H1 (cell line): ENCODE results near the gene ABHD15. TPM values are rescaled to one million over a fixed set of nuclear protein-coding genes. Genes with fewer than 3 reads are reported as not detected.

Experiments used
- CTCF ChIA-PET: fragments of 300-600 bp; sonication (Branson Sonifier 250); formaldehyde crosslinking; loops from one replicate; lab custom pipeline; 2021; ENCODE audit not compliant: partially characterized antibody; lab: Charles Lee
- POLR2A ChIA-PET: fragments of 300-600 bp; sonication (Branson Sonifier 250); formaldehyde crosslinking; loops from one replicate; lab custom pipeline; 2021; ENCODE audit warnings: inconsistent platforms; ENCODE audit not compliant: partially characterized antibody; lab: Charles Lee
- DNase-seq, 2 experiments: peaks; one replicate each; pipeline versions ENCODE4 v3.0.0 to v3.0.0-alpha.2; 2010 to 2022; ENCODE audit warnings: low spot score in 2 of 2, low read depth in 1 of 2, mixed read lengths in 1 of 2
- FAIRE-seq: peaks from 2 replicates; lab custom pipeline; 2011; peaks lifted over from hg19 to GRCh38; lab: Jason Lieb, UNC
- H2AFZ ChIP-seq: 2 replicates; pipeline ENCODE4 v1.8.1; 2012; ENCODE audit warnings: low read length, inconsistent platforms
- H2AK5ac ChIP-seq: 2 replicates; pipeline ENCODE4 v1.6.1; 2013; ENCODE audit warnings: low read depth, low read length
- H2BK120ac ChIP-seq: replicated peaks from 2 replicates; pipeline ENCODE3; 2013; ENCODE audit warnings: low read depth, low read length, inconsistent platforms
- H2BK12ac ChIP-seq: 2 replicates; pipeline ENCODE4 v1.6.1; 2013; ENCODE audit warnings: low read depth, low read length
- H2BK15ac ChIP-seq: 2 replicates; pipeline ENCODE4 v1.6.1; 2013; ENCODE audit warnings: low read length
- H2BK20ac ChIP-seq: 2 replicates; pipeline ENCODE4 v1.6.1; 2013; ENCODE audit warnings: low read length
- H2BK5ac ChIP-seq: 2 replicates; pipeline ENCODE4 v1.6.1; 2013; ENCODE audit warnings: low read depth, low read length
- H3K14ac ChIP-seq: 2 replicates; pipeline ENCODE4 v1.6.1; 2013; ENCODE audit warnings: inconsistent platforms; ENCODE audit not compliant: insufficient read length
- H3K18ac ChIP-seq: 2 replicates; pipeline ENCODE4 v1.6.1; 2013; ENCODE audit warnings: low read length; ENCODE audit errors: extremely low read depth
- H3K23ac ChIP-seq: 2 replicates; pipeline ENCODE4 v1.6.1; 2013; ENCODE audit warnings: inconsistent platforms; ENCODE audit not compliant: insufficient read length
- H3K23me2 ChIP-seq: 2 replicates; pipeline ENCODE4 v1.6.1; 2013; ENCODE audit warnings: low read depth, low read length
- H3K27ac ChIP-seq: 2 replicates; pipeline ENCODE4 v1.6.1; 2011; ENCODE audit warnings: low read depth, low read length, inconsistent platforms
- H3K27me3 ChIP-seq, 4 experiments: replicated peaks in 1 of 4; 1 replicate in 1 of 4; 2 replicates in 3 of 4; pipeline versions ENCODE4 v1.6.1 to v1.8.1; 2011 to 2013; ENCODE audit warnings: low read length in 3 of 4, mild to moderate bottlenecking in 3 of 4, inconsistent platforms in 2 of 4, mixed read lengths in 2 of 4, moderate library complexity in 1 of 4; ENCODE audit not compliant: control insufficient read depth in 3 of 4, insufficient read depth in 3 of 4; ENCODE audit errors: extremely low read depth in 1 of 4
- H3K36me3 ChIP-seq, 4 experiments: 2 replicates each; pipeline versions ENCODE4 v1.6.1 to v1.8.1; 2011 to 2013; ENCODE audit warnings: mild to moderate bottlenecking in 4 of 4, low read length in 3 of 4, moderate library complexity in 2 of 4, control low read depth in 1 of 4, inconsistent platforms in 1 of 4; ENCODE audit not compliant: insufficient read depth in 4 of 4, control insufficient read depth in 2 of 4
- H3K4ac ChIP-seq: replicated peaks from 2 replicates; pipeline ENCODE3; 2013; ENCODE audit warnings: low read length, low read depth, mixed read lengths, inconsistent platforms; ENCODE audit not compliant: insufficient read length
- H3K4me1 ChIP-seq, 4 experiments: replicated peaks in 1 of 4; 1 replicate in 1 of 4; 2 replicates in 3 of 4; pipeline versions ENCODE4 v1.6.1 to v1.8.1; 2011 to 2013; ENCODE audit warnings: low read length in 3 of 4, inconsistent platforms in 2 of 4, mixed read lengths in 1 of 4; ENCODE audit not compliant: insufficient read depth in 4 of 4, control insufficient read depth in 3 of 4
- H3K4me2 ChIP-seq, 2 experiments: 2 replicates each; pipeline versions ENCODE4 v1.6.1 to v1.8.1; 2011 to 2013; ENCODE audit warnings: low read depth in 2 of 2, low read length in 2 of 2, control low read depth in 1 of 2, inconsistent platforms in 1 of 2, mild to moderate bottlenecking in 1 of 2; ENCODE audit not compliant: insufficient read depth in 1 of 2
- H3K4me3 ChIP-seq, 4 experiments: fragments of 200-600, 300-600 bp in 1 of 4; sonication (generic), shearing (Covaris generic), sonication (Bioruptor Twin) in 1 of 4; 2 replicates each; pipeline versions ENCODE4 v1.5.1 to v1.8.1; 2011 to 2016; ENCODE audit warnings: low read length in 4 of 4, low read depth in 3 of 4, control low read depth in 2 of 4, inconsistent platforms in 2 of 4, mild to moderate bottlenecking in 2 of 4, mixed read lengths in 1 of 4, moderate library complexity in 1 of 4; ENCODE audit not compliant: insufficient read depth in 2 of 4; ENCODE audit errors: extremely low read depth in 1 of 4
- H3K56ac ChIP-seq: replicated peaks from 2 replicates; pipeline ENCODE3; 2013; ENCODE audit warnings: low read depth, mild to moderate bottlenecking, mixed read lengths, low read length, inconsistent platforms; ENCODE audit not compliant: insufficient read length
- H3K79me1 ChIP-seq: 2 replicates; pipeline ENCODE4 v1.6.1; 2013; ENCODE audit warnings: low read depth, low read length, control low read depth
- H3K79me2 ChIP-seq, 2 experiments: 2 replicates each; pipeline versions ENCODE4 v1.6.1 to v1.8.1; 2012 to 2013; ENCODE audit warnings: low read length in 2 of 2, mild to moderate bottlenecking in 2 of 2, inconsistent platforms in 1 of 2; ENCODE audit not compliant: insufficient read depth in 2 of 2, control insufficient read depth in 1 of 2
- H3K9ac ChIP-seq, 4 experiments: replicated peaks in 1 of 4; 1 replicate in 1 of 4; 2 replicates in 3 of 4; pipeline versions ENCODE4 v1.6.1 to v1.8.1; 2011 to 2013; ENCODE audit warnings: low read depth in 3 of 4, low read length in 3 of 4, control low read depth in 2 of 4, mild to moderate bottlenecking in 2 of 4, moderate library complexity in 2 of 4, inconsistent platforms in 1 of 4; ENCODE audit errors: extremely low read depth in 1 of 4
- H3K9me3 ChIP-seq, 2 experiments: 2 replicates each; pipeline versions ENCODE4 v1.6.1 to v1.8.1; 2012 to 2013; ENCODE audit warnings: mild to moderate bottlenecking in 2 of 2, moderate library complexity in 2 of 2, control low read depth in 1 of 2, inconsistent platforms in 1 of 2, low read depth in 1 of 2, low read length in 1 of 2, mixed read lengths in 1 of 2; ENCODE audit not compliant: insufficient read depth in 2 of 2
- H4K20me1 ChIP-seq, 2 experiments: replicated peaks in 1 of 2; 2 replicates each; pipeline versions ENCODE3 to v1.8.1; 2011 to 2013; ENCODE audit warnings: inconsistent platforms in 2 of 2, low read length in 2 of 2, mild to moderate bottlenecking in 1 of 2; ENCODE audit not compliant: insufficient read depth in 2 of 2, control insufficient read depth in 1 of 2
- H4K5ac ChIP-seq: 2 replicates; pipeline ENCODE4 v1.6.1; 2013; ENCODE audit warnings: low read length, low read depth, mixed read lengths, inconsistent platforms; ENCODE audit not compliant: insufficient read length
- H4K8ac ChIP-seq: 2 replicates; pipeline ENCODE4 v1.8.0; 2013; ENCODE audit warnings: mild to moderate bottlenecking, moderate library complexity, low read length, inconsistent platforms; ENCODE audit not compliant: insufficient read depth; ENCODE audit errors: extremely low read depth
- H4K91ac ChIP-seq: replicated peaks from 2 replicates; pipeline ENCODE3; 2013; ENCODE audit warnings: low read length, mixed read lengths, inconsistent platforms; ENCODE audit not compliant: insufficient read length
- CTBP2 ChIP-seq: IDR thresholded peaks from 2 replicates; pipeline ENCODE4 v1.7.0; 2011; ENCODE audit warnings: borderline replicate concordance, mild to moderate bottlenecking, moderate library complexity, mixed read lengths, low read length; ENCODE audit not compliant: insufficient read depth, insufficient read length
- KDM1A ChIP-seq: fragments of 200-600, 300-600 bp; sonication (generic); IDR thresholded peaks from 2 replicates; pipeline ENCODE4 v1.7.1; 2016; ENCODE audit warnings: mild to moderate bottlenecking, low read length, borderline replicate concordance
- RBBP5 ChIP-seq: IDR thresholded peaks from 2 replicates; pipeline ENCODE4 v1.7.1; 2012; ENCODE audit warnings: low read depth, mild to moderate bottlenecking, inconsistent platforms, low read length, moderate library complexity, borderline replicate concordance
- WGBS, 2 experiments: shearing (Covaris generic) in 1 of 2; methylation state at CpG; one replicate each; pipeline versions ENCODE4 v1.1.6 to v1.1.7; 2013 to 2015; ENCODE audit warnings: low lambda C conversion rate in 2 of 2, mixed read lengths in 2 of 2, inconsistent platforms in 1 of 2, low coverage in 1 of 2, missing lambda C conversion rate in 1 of 2; ENCODE audit not compliant: insufficient replicate concordance in 2 of 2, insufficient coverage in 1 of 2, insufficient read length in 1 of 2; ENCODE audit errors: extremely low coverage in 1 of 2, missing lambda C conversion rate in 1 of 2; 5-methylcytosine and 5-hydroxymethylcytosine counted together
- polyA plus RNA-seq, 7 experiments: library from polyadenylated mRNA; depleted of rRNA in 3 of 7; stranded (reverse) in 5 of 7; unstranded in 2 of 7; fragments of >200 nt in 5 of 7; fragments of 200-250 nt in 2 of 7; gene quantifications; 1 replicate in 5 of 7; 2 replicates in 1 of 7; 4 replicates in 1 of 7; pipeline versions ENCODE4 v1.2.1 to v1.2.3, GENCODE V29; 2011 to 2013; ENCODE audit warnings: missing spikeins in 2 of 7, mixed read lengths in 2 of 7
- total RNA-seq: library from RNA; stranded (reverse); fragmentation: NEBNext Ultra II Directional; extraction: Animal tissue kit (Norgen Biotek cat#: 25700); gene quantifications from 2 replicates; pipeline ENCODE4 v1.2.1, GENCODE V29; 2021

The ABHD15 gene
- total and polyA plus RNA-seq, 2 of the 8 experiments (the other 6 are each of a cell fraction or from before 2014, with no cell fraction given), result 0.88 to 1.7 TPM

GRCh38 chr17:29597361-29598172 lies 30.7 kb upstream of the ABHD15 start:
- peaks cover 9% of the 10 kb centered on the region for H3K79me1 ChIP-seq
- DNase-seq, result peak in 1 of 2 experiments; percentile 54
- H3K23ac ChIP-seq, result peak overlapping the region; percentile 72
- H2AK5ac ChIP-seq, result peak overlapping the region; percentile 85
- peak overlapping the region; percentile 97 for H3K18ac ChIP-seq
- H3K27me3 ChIP-seq, result no peaks in the 10 kb centered on the region
- H2BK12ac ChIP-seq, result peak overlapping the region; percentile 98; the same call in 1 of the 2 replicates
- peak overlapping the region in 2 of 4 experiments; percentile 2 to 4; a peak in 1 of 7 replicates for H3K9ac ChIP-seq
- peaks cover 0 to 45% of the 10 kb centered on the region in 2 experiments; a peak in 2 of 4 replicates for H3K79me2 ChIP-seq
- H3K27ac ChIP-seq, result no peak overlapping the region
- peak overlapping the region; percentile 91 for H3K4ac ChIP-seq
- peak overlapping the region; percentile 0 for H3K14ac ChIP-seq
- H2BK5ac ChIP-seq, result peak overlapping the region; percentile 93
- peak overlapping the region; percentile 54 for H4K8ac ChIP-seq
- ChIA-PET POLR2A (interaction anchor here (0.7 to 1.5 kb wide), 8 partner anchors 9 to 25 kb away, joined by 3 to 4 read pairs (median 3); partner anchors contain the start of gene GIT1), CTCF (interaction anchor here (0.6 to 8.1 kb wide), 12 partner anchors 11 to 744 kb away, joined by 3 to 74 read pairs (median 4); no protein-coding TSS in a partner anchor)
- H4K20me1 ChIP-seq, result peaks cover 0 to 20% of the 10 kb centered on the region in 2 experiments
- peak overlapping the region; percentile 42 for H3K56ac ChIP-seq
- no peak overlapping the region for H2AFZ ChIP-seq
- TF ChIP-seq RBBP5 (no peak), CTBP2 (peak; percentile 57), KDM1A (no peak)
- peak overlapping the region; percentile 23 for H4K5ac ChIP-seq
- peaks cover 10 to 40% (median 27%) of the 10 kb centered on the region in 4 experiments for H3K4me1 ChIP-seq
- no peaks in the 10 kb centered on the region for H3K9me3 ChIP-seq
- H2BK20ac ChIP-seq, result peak overlapping the region; percentile 90
- peak overlapping the region; percentile 97 for H4K91ac ChIP-seq
- H3K36me3 ChIP-seq, result no peaks in the 10 kb centered on the region
- H3K4me2 ChIP-seq, result peak overlapping the region; percentile 57 to 75
- peak overlapping the region; percentile 98 for H2BK15ac ChIP-seq
- H3K4me3 ChIP-seq, result peak overlapping the region in 2 of 4 experiments; percentile 5 to 20; a peak in 3 of 8 replicates
- peak overlapping the region; percentile 34 for H2BK120ac ChIP-seq
- peaks cover 8% of the 10 kb centered on the region for H3K23me2 ChIP-seq
- 57% methylated on average over 13 of the region's 13 CpGs; no CpG with 5 or more reads in 1 of the 2 experiments for WGBS, 2 experiments
- FAIRE-seq, result no peak
